NCI-H526 (cell line): ENCODE measurements around the gene ZNF684.
"Not testable (repeated sequence)": the region's sequence is repeated elsewhere in the genome, so short reads cannot be mapped to it uniquely, and the experiment has no call there.

Experiments used
- DNase-seq, 2 experiments: peaks; one replicate each; lab custom pipeline; 2025; lab: John Stamatoyannopoulos, UW

The ZNF684 gene

DNA sequence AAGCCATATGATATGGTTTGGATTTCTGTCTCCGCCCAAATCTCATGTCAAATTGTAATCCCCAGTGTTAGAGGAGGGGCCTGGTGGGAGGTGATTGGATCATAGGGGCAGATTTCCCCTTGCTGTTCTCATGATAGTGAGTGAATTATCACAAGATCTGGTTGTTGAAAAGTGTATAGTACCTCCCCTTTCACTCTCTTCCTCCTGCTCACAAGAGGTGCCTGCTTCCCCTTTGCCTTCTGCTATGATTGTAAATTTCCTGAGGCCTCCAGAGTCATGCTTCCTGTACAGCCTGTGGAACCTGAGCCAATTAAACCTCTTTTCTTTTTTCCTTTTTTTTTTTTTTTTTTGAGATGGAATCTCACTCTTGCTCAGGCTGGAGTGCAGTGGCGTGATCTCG, 43.4 kb downstream of the ZNF684 start:
- DNase-seq: not testable (repeated sequence)

GRCh38 chr1:40575336-40575735, 43.9 kb downstream of the ZNF684 start:
- no peak for DNase-seq

- DNase-seq: no peak
Observed at GRCh38 chr1:40582116-40582515, 50.7 kb downstream of the ZNF684 start.

DNA sequence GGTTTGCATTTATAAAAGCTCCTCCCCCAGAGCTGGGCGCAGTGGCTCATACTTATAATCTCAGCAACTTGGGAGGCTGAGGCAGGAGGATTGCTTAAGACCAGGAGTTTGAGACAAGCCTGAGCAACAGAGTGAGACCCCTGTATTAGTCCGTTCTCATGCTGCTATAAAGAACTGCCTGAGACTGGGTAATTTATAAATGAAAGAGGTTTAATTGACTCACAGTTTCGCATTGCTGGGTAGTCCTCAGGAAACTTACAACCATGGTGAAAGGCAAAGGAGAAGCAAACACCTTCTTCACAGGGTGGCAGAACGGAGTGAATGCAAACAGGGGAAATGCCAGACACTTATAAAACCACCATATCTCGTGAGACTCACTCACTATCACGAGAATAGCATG, 52.5 kb downstream of the ZNF684 start:
- DNase-seq: no peak

DNA sequence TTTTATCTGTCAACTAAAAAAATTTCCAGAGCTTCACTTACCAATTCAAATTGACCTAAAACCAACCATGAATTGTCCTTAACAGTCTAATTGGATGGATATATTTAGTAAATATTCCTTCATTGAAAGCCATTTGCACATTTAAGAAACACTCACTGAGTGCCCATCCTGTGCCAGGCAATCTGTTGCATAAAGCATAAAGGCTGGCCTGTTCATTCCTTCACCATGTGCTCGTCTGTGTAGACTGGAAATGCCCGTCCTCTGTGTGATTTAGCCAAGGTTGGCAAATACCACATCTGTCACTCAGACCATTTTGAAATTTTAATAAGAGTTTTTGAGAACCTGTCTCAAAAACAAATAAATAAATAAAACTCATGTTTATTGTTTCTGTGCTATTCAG, 57.1 kb downstream of the ZNF684 start:
- no peak for DNase-seq

GRCh38 chr1:40592107-40592803, 60.8 kb downstream of the ZNF684 start:
- peak; percentile 27 to 73 for DNase-seq

DNA sequence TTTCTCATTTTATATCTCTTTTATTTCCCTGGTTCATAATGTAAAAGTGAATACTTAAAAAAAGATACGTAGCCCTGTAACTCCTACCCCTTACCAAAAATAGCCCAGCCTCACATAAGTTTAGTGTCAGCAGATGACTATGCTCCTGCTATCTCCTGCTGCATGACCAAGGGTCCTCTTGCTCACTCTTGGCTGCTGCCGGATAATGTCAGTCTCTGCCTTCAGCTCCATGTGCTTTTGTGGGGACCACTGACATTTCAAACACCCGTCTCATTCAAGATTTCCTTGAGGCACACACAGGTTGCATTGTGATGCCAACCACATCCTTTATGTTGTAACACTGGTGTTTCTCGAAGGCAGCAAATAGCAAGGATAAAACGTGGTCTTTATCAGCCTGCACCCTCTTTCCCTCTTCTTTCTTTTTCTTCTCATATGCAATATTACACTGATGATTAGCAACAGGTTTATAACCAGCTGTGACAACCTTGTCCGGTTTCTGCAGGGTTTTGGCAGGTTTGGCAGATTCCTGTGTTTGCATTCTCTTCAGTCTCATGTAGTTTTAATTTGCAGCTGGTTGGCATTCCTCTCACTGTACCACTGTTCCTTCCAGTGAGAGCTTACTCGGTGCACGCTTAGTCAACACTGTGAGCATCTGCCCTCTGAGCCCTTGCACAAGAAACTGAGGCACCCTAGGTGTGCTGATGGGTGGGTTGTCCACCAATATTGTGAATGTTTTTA, 62.2 kb downstream of the ZNF684 start:
- DNase-seq: no peak

- DNase-seq: no peak
Observed at GRCh38 chr1:40594187-40594531, 62.7 kb downstream of the ZNF684 start.

- DNase-seq: no peak
Observed at GRCh38 chr1:40595623-40596022, 64.2 kb downstream of the ZNF684 start.
